Activated T-cell treated with anti-CD3 and anti-CD28 coated beads, Interleukin-2, amount 50 U/mL, for 1 hour (primary cell): ENCODE data around the gene SLC49A3.
"Not testable (repeated sequence)": the region's sequence is repeated elsewhere in the genome, so short reads cannot be mapped to it uniquely, and the experiment has no call there.

Experiments
- DNase-seq: peaks from one replicate; pipeline ENCODE4 v3.0.0-alpha.2; 2020

Gene SLC49A3

DNA sequence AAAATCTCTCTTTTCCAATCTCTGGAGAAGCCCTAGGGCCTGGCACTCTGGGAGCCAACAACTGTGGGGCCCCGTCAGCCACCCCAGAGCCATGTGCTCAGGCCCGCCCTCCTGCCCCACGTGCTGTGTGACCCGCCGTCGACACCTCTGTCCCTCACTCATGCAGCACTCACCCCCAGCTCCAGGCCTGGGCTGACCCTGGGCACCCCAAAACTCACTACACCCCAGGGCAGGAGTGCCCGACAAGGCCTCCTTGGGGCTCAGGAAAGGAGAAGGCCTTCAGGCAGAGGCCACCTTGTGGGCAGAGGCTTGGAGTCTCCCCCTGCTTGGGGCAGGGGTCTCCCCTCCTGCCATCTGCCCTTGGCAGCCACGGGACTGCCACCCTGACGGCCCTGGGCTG lies 8.9 kb downstream of the SLC49A3 start:
- DNase-seq = no peak

DNA sequence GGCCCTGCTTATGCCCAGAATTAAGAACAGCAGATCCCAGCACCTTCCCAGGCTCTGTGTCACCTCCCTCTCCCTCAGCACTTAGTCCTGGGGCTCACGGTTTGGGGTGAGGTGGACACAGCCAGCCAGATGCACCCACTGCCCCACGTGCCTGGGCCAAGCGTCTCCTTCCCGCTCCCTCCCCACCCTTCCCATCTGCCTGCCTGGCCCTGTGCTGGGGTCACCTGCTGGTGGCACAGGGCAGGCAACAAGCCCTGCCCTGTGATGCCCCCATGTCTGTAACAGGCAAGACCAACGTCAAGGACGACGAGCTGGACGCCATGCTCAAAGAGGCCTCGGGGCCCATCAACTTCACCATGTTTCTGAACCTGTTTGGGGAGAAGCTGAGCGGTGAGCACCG lies 9.3 kb downstream of the SLC49A3 start:
- DNase-seq = no peak

- no peak for DNase-seq
Observed at GRCh38 chr4:679104-679481, 9.9 kb downstream of the SLC49A3 start.

DNA sequence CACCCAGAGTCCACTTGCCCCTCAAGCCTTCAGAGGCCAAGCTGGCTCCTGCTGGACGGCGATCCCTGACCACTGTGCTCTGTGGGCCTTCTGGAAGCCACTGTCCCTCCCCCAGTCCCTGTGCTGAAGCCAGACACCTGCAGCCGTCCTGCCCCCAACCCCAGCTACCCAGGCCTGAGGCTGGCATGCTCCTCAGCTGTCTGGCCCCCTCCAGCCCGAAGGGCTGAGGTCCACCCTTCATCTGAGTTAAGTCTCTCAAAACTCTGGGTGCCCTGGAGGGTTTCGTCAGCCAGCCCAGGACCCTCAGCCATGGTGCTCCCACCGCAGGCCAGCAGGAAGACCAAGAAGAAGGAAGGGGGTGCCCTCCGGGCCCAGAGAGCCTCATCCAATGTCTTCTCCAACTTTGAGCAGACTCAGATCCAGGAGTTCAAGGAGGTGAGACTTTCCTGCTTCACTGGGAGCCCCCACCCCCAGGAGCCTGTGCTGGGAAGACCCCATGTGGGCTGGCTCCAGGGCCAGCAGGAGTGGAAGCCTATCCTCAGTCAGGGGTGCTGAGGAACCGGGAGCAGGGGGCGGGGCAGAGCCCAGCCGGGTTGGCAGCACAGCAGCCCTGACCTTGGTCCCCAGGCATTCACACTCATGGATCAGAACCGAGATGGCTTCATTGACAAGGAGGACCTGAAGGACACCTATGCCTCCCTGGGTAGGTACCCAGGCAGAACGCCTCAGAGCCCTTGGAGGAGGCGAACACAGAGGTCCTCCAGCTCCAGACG lies 10.4 kb downstream of the SLC49A3 start:
- DNase-seq = no peak

DNA sequence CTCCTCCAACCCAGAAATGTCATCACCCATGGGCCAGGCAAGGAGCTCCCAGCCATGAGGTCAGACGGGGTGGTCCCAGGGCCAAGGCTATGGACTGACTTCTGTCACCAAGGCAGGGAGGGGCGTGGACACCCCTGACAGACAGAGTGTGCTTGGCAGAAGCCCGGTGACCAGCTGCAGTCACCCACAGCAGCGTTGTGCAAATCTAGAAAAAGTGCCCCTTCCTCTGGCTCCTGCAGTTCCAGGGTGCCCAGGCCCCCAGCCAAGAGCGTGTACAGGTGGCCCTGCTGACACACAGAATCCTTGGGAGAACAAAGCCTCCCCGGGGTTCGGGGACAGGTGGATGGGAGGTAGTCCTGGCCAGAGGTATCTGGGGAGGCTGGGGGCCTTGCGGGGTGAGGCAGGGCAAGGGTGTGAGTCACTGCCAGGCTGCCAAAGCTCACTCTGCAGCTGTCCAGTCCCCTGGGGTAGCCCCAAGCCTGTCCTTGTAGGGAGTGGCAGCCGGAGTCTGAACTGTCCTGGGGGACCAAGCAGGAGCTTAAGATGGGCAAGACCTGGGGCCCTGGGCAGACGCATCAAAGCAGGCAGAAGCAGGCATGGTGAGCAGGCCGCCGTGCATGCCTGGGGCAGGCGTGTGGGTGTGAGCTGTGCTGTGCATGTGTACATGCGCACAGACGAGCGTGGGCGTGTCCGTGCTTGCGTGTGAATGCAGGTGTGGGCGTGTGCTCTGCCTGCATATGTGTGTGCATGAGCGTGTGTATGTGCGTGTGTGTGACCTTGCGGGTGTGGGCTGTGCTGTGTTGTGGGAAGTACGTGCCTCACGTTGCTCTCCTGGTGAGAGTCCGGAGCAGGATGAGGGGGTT lies 11.3 kb downstream of the SLC49A3 start:
- no peak for DNase-seq

GRCh38 chr4:676871-677235 lies 12.1 kb downstream of the SLC49A3 start:
- no peak for DNase-seq

GRCh38 chr4:675980-676870 lies 12.7 kb downstream of the SLC49A3 start:
- DNase-seq = no peak

DNA sequence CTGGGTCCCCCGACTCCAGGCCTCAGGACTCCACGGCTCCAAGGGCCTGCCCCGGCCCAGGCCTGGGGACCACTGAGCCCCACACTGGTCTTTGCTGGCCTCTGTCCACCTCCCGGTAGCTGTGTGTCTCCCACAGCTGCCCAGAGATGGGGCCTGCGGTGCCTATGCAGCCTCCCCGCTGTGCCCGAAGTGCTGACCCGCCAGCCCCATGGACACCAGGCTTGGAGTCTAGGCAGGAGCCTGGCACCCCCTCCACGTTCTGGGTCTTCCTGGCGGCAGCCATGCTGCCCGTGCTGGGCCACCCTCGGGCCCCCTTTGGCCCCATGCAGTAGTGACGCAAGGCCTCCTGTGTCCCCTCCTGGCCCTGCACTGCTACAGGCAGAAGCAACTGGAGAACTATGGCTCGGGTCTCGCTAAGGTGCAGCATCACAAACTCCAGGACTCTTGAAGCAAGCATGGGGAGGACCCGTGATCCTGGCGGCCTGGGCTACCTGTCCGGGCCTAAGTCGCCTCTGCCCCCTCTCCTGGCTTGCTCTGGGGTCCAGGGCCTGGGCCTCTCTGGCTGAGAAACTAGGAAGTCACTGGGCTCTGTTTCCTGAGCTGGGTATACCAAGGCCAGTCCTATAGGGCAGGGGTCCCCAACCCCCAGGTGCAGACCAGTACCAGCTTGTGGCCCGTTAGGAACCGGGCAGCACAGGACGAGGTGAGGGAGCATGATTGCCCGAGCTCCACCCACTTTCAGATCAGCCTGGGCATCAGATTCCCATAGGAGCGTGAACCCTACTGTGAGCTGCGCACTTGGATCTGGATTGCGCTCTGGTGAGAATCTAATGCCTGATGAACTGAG lies 13.7 kb downstream of the SLC49A3 start:
- DNase-seq = no peak

DNA sequence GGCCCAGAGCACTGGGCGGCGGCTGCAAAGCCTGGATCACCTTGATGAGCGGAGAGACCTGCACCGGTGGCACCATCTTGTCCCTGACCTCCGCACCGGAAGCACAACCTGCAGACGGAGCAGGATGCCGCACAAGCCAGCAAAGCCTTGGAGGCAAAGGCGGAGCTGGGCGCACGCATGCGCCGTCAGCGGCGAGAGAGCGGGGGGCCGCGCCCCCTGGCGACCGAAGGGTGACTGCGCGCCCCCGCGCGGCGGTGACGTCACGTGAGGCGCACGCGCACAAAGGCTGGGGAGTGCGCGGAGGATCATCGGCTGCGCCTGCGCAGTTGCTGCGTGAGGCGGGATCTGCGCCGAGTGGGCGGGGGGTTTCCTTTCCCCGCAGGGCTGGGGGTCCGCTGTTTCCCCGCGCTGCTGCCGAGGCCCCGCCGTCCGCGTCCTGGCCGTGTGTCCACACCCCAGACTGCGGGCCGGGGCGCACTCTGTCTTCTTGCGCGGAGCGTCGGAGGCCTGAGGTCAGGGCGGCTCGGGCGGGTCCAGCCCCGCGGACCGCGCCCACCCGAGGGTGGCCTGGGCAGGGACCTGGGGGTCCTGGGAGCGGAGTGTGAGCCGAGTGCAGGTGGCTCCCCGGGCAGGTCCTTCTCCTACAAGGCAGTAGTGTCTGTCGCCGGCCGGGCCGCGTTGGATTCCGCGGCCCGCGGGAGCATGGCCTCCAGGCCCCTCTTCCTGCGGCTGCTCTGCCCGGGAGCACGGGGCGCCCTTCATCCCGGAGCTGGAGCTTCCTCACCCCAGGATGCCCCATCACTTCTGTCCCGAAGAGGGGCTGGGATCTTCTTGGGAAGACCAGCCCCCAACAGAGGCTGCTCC lies 14.5 kb downstream of the SLC49A3 start, which contains the start of the genes ATP5ME and MYL5:
ATP5ME (minus strand) TSS at position 105 of the 864 bp plus-strand sequence; CDS start at position 76, 29 bp downstream.
MYL5 (plus strand) TSS at position 371 of the 864 bp plus-strand sequence. CDS start 3,485 bp downstream, outside the sequence.
- peak; percentile 100 for DNase-seq

GRCh38 chr4:673349-674091 lies 15.4 kb downstream of the SLC49A3 start:
- no peak for DNase-seq

GRCh38 chr4:671769-672168 lies 17.2 kb downstream of the SLC49A3 start:
- no peak for DNase-seq

- not testable (repeated sequence) for DNase-seq
Observed at GRCh38 chr4:669806-670559, 19.0 kb downstream of the SLC49A3 start.

GRCh38 chr4:668219-668618 lies 20.7 kb downstream of the SLC49A3 start:
- DNase-seq = not testable (repeated sequence)

- DNase-seq = no peak
Observed at GRCh38 chr4:667545-667925, 21.4 kb downstream of the SLC49A3 start.

DNA sequence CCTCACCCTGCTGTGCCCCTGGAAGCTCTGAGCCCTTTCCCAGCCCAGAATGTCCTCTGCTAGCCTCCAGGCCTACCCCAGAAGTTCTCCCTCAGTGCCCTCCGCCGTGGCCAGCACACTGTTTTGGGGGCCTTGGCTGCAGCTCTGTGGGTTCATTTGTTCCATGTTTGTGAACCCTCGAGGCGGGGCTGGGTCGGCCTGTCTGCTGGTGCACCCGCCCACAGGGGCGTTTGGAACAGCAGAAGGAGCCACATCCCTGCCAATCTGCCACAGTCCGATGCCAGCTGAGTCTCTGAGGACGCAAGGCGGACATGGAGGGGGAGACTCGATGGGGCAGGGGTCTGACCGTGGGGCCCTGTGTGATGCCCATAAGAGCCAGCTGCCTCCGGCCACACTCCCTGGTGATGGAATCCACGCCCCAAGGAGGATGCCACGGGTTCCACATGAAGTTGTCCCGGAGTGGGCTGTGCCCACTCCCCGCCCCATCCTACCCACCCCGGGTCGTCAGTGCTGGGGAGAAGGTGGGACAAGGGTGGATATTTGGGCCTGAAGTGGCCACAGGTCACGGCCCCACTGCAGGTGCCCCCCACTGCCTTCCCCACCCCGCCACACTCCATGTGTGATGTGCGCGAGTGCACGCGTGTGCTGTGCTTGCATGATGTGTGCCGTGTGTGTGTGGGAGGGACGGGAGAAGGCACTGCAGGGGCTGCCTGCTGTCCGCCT lies 22.0 kb downstream of the SLC49A3 start:
- DNase-seq = no peak

DNA sequence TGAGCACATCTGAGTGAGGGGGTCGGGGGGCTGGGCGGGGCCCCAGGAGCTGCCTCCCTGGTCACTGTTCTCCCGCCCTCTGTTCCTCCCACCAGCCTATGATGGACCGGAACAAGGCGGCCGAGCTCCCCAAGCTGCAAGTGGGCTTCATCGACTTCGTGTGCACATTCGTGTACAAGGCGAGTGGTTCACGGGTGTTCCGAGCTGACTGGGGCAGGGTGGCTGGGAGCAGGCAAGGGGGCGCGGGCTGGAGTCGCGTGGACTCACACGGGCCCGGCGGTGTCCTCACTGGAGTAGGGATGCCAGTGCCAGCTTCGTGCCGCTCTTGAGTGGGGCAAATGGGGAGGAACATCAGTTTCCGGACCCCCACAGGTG lies 22.5 kb downstream of the SLC49A3 start:
- DNase-seq = no peak

DNA sequence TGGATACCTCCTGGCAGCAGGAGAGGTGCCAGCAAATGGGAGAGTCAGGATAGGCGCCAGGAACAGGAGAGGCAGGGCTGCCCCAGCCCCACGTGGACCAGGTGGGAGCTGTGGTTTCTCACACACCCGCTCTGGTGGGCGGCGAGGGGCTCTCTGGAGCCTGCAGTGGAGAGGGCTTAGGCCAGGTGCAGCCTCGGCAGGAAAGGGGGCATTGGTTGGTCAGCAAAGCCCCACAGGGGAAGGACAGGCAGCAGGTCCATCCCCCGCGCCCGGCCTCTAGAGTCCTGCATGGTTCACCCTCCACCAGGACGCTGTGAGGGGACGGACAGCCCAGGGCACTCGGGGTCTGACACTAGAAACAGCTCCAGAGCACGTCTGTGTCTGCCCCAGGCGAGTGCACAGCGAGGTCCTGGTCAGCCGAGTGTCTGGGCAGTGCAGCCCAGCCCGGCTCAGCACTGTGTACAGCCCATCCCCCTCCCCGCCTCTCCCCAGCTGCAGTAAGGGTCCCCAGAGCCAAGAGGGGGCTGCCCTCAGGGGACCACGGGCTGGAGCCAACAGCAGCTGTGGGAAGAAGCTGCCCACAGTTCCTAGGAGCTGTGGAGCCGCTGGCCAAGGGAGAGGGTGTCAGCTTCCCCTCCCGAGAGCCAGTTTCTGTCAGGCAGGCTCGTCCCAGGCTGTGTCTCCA lies 23.1 kb downstream of the SLC49A3 start:
- no peak for DNase-seq

GRCh38 chr4:665381-665750 lies 23.6 kb downstream of the SLC49A3 start:
- DNase-seq = no peak
